Measurements from ENCODE around the gene LSM12.

LSM12 gene

GRCh38 chr17:44061446-44061845 is 5.0 kb downstream of the LSM12 start:
- Histone ChIP-seq H3K79me2 (ENCODE audit: insufficient read depth, low read length) (peaks cover 92% of the 10 kb centered on the region), H3K27me3 (ENCODE audit: insufficient read depth, low read length, poor library complexity) (no peaks in the 10 kb centered on the region), H3K4me1 (ENCODE audit: insufficient read depth, low read length) (peaks cover 28% of the 10 kb centered on the region), H4K20me1 (ENCODE audit: insufficient read depth, low read length) (peaks cover 49% of the 10 kb centered on the region), H3K4me3 (ENCODE audit: low read depth in 1 of 2, low read length in 2 of 2) (no peak overlapping the region), H3K27ac (ENCODE audit: low read length) (no peak overlapping the region), H3K36me3 (ENCODE audit: insufficient read depth, low read length) (peaks cover 62% of the 10 kb centered on the region), H3K4me2 (ENCODE audit: insufficient read depth, low read length) (no peak overlapping the region), H3K9ac (ENCODE audit: low read depth, low read length) (no peak overlapping the region), H2AFZ (ENCODE audit: low read depth, low read length) (no peak overlapping the region), H3K9me3 (ENCODE audit: insufficient read depth, low read length, severe bottlenecking) (no peaks in the 10 kb centered on the region)
- DNase-seq (no peak), ATAC-seq (ENCODE audit: insufficient read depth, low read depth) (no peak)
- TF ChIP-seq EZH2 (IDR thresholded peaks at IDR 0.05; ENCODE audit: borderline replicate concordance, low read depth, low read length, severe bottlenecking): no peak
- TF ChIP-seq CTCF (IDR thresholded peaks at IDR 0.05; ENCODE audit: borderline replicate concordance, extremely low read depth, low read length, poor library complexity, severe bottlenecking): no peak

- Histone ChIP-seq H3K4me2 (ENCODE audit: insufficient read depth, low read length) (no peak overlapping the region), H3K27ac (ENCODE audit: low read length) (no peak overlapping the region), H3K9ac (ENCODE audit: low read depth, low read length) (no peak overlapping the region), H3K4me1 (ENCODE audit: insufficient read depth, low read length) (peaks cover 14% of the 10 kb centered on the region; the same call in 1 of the 2 replicates), H2AFZ (ENCODE audit: low read depth, low read length) (no peak overlapping the region), H3K79me2 (ENCODE audit: insufficient read depth, low read length) (peaks cover 90% of the 10 kb centered on the region), H4K20me1 (ENCODE audit: insufficient read depth, low read length) (peaks cover 41% of the 10 kb centered on the region), H3K4me3 (ENCODE audit: low read depth in 1 of 2, low read length in 2 of 2) (no peak overlapping the region), H3K36me3 (ENCODE audit: insufficient read depth, low read length) (peaks cover 78% of the 10 kb centered on the region), H3K27me3 (ENCODE audit: insufficient read depth, low read length, poor library complexity) (no peaks in the 10 kb centered on the region), H3K9me3 (ENCODE audit: insufficient read depth, low read length, severe bottlenecking) (no peaks in the 10 kb centered on the region)
- DNase-seq: no peak
- no peak for ATAC-seq (ENCODE audit: insufficient read depth, low read depth)
- TF ChIP-seq EZH2 (IDR thresholded peaks at IDR 0.05; ENCODE audit: borderline replicate concordance, low read depth, low read length, severe bottlenecking) (no peak), CTCF (IDR thresholded peaks at IDR 0.05; ENCODE audit: borderline replicate concordance, extremely low read depth, low read length, poor library complexity, severe bottlenecking) (no peak)
These were observed 7.2 kb downstream of the LSM12 start for GRCh38 chr17:44059101-44059892.

GRCh38 chr17:44053125-44053872 is 13.2 kb downstream of the LSM12 start:
- Histone ChIP-seq H3K79me2 (ENCODE audit: insufficient read depth, low read length) (peaks cover 91% of the 10 kb centered on the region), H3K4me3 (ENCODE audit: low read depth in 1 of 2, low read length in 2 of 2) (no peak overlapping the region)

More at GRCh38 chr17:44053125-44053872, 13.2 kb downstream of the LSM12 start:
- H3K27ac ChIP-seq (ENCODE audit: low read length): no peak overlapping the region
- no peak overlapping the region for H3K4me2 ChIP-seq (ENCODE audit: insufficient read depth, low read length)
- DNase-seq: no peak
- H3K9ac ChIP-seq (ENCODE audit: low read depth, low read length): no peak overlapping the region
- no peaks in the 10 kb centered on the region for H3K9me3 ChIP-seq (ENCODE audit: insufficient read depth, low read length, severe bottlenecking)
- no peak overlapping the region for H2AFZ ChIP-seq (ENCODE audit: low read depth, low read length)
- no peak for TF ChIP-seq CTCF (IDR thresholded peaks at IDR 0.05; ENCODE audit: borderline replicate concordance, extremely low read depth, low read length, poor library complexity, severe bottlenecking)
- no peaks in the 10 kb centered on the region for H3K4me1 ChIP-seq (ENCODE audit: insufficient read depth, low read length)
- no peak for ATAC-seq (ENCODE audit: insufficient read depth, low read depth)
- H3K36me3 ChIP-seq (ENCODE audit: insufficient read depth, low read length): peaks cover 80% of the 10 kb centered on the region
- no peaks in the 10 kb centered on the region for H3K27me3 ChIP-seq (ENCODE audit: insufficient read depth, low read length, poor library complexity)
- peaks cover 33% of the 10 kb centered on the region for H4K20me1 ChIP-seq (ENCODE audit: insufficient read depth, low read length)

All from DND-41 (cell line).